ENCODE data around the gene GRAMD4.

The GRAMD4 gene

GRCh38 chr22:46714550-46714949, 94.4 kb downstream of the GRAMD4 start:
- no peak overlapping the region for H3K4me3 ChIP-seq (ENCODE audit: insufficient read depth, low read depth, low read length, poor library complexity, severe bottlenecking)
- H3K27ac ChIP-seq (ENCODE audit: insufficient read depth, low read length, poor library complexity, severe bottlenecking), result no peak overlapping the region
- H3K27me3 ChIP-seq (replicated peaks; ENCODE audit: control insufficient read depth, insufficient read depth, low read length, poor library complexity, severe bottlenecking), result no peaks in the 10 kb centered on the region
- no peaks in the 10 kb centered on the region for H3K4me1 ChIP-seq (ENCODE audit: control insufficient read depth, insufficient read depth, low read length, poor library complexity, severe bottlenecking)
- peaks cover 66% of the 10 kb centered on the region for H3K36me3 ChIP-seq (ENCODE audit: control insufficient read depth, insufficient read depth, low read length)
- no peak for DNase-seq
- H3K9me3 ChIP-seq (ENCODE audit: control insufficient read depth, low read length), result no peaks in the 10 kb centered on the region

GRCh38 chr22:46719921-46720320, 99.7 kb downstream of the GRAMD4 start:
- Histone ChIP-seq H3K4me3 (ENCODE audit: insufficient read depth, low read depth, low read length, poor library complexity, severe bottlenecking) (no peak overlapping the region), H3K27me3 (replicated peaks; ENCODE audit: control insufficient read depth, insufficient read depth, low read length, poor library complexity, severe bottlenecking) (no peaks in the 10 kb centered on the region), H3K4me1 (ENCODE audit: control insufficient read depth, insufficient read depth, low read length, poor library complexity, severe bottlenecking) (peaks cover 4% of the 10 kb centered on the region), H3K36me3 (ENCODE audit: control insufficient read depth, insufficient read depth, low read length) (peaks cover 60% of the 10 kb centered on the region), H3K9me3 (ENCODE audit: control insufficient read depth, low read length) (no peaks in the 10 kb centered on the region), H3K27ac (ENCODE audit: insufficient read depth, low read length, poor library complexity, severe bottlenecking) (no peak overlapping the region)
- no peak for DNase-seq

GRCh38 chr22:46721501-46722085, 101.4 kb downstream of the GRAMD4 start:
- DNase-seq, result no peak
- no peaks in the 10 kb centered on the region for H3K9me3 ChIP-seq (ENCODE audit: control insufficient read depth, low read length)
- peaks cover 58% of the 10 kb centered on the region for H3K36me3 ChIP-seq (ENCODE audit: control insufficient read depth, insufficient read depth, low read length)
- H3K4me3 ChIP-seq (ENCODE audit: insufficient read depth, low read depth, low read length, poor library complexity, severe bottlenecking), result no peak overlapping the region
- H3K4me1 ChIP-seq (ENCODE audit: control insufficient read depth, insufficient read depth, low read length, poor library complexity, severe bottlenecking), result peaks cover 4% of the 10 kb centered on the region
- no peaks in the 10 kb centered on the region for H3K27me3 ChIP-seq (replicated peaks; ENCODE audit: control insufficient read depth, insufficient read depth, low read length, poor library complexity, severe bottlenecking)
- H3K27ac ChIP-seq (ENCODE audit: insufficient read depth, low read length, poor library complexity, severe bottlenecking), result no peak overlapping the region

- no peak overlapping the region for H3K4me3 ChIP-seq (ENCODE audit: insufficient read depth, low read depth, low read length, poor library complexity, severe bottlenecking)
- peaks cover 14% of the 10 kb centered on the region for H3K4me1 ChIP-seq (ENCODE audit: control insufficient read depth, insufficient read depth, low read length, poor library complexity, severe bottlenecking)
- H3K36me3 ChIP-seq (ENCODE audit: control insufficient read depth, insufficient read depth, low read length), result peaks cover 51% of the 10 kb centered on the region
- no peak overlapping the region for H3K27ac ChIP-seq (ENCODE audit: insufficient read depth, low read length, poor library complexity, severe bottlenecking)
- DNase-seq, result no peak
- H3K27me3 ChIP-seq (replicated peaks; ENCODE audit: control insufficient read depth, insufficient read depth, low read length, poor library complexity, severe bottlenecking), result no peaks in the 10 kb centered on the region
- no peaks in the 10 kb centered on the region for H3K9me3 ChIP-seq (ENCODE audit: control insufficient read depth, low read length)
Observed at GRCh38 chr22:46723882-46724281, 103.7 kb downstream of the GRAMD4 start.

GRCh38 chr22:46725096-46725495, 104.9 kb downstream of the GRAMD4 start:
- Histone ChIP-seq H3K36me3 (ENCODE audit: control insufficient read depth, insufficient read depth, low read length) (peaks cover 43% of the 10 kb centered on the region), H3K4me1 (ENCODE audit: control insufficient read depth, insufficient read depth, low read length, poor library complexity, severe bottlenecking) (peaks cover 14% of the 10 kb centered on the region), H3K4me3 (ENCODE audit: insufficient read depth, low read depth, low read length, poor library complexity, severe bottlenecking) (no peak overlapping the region), H3K9me3 (ENCODE audit: control insufficient read depth, low read length) (no peaks in the 10 kb centered on the region), H3K27me3 (replicated peaks; ENCODE audit: control insufficient read depth, insufficient read depth, low read length, poor library complexity, severe bottlenecking) (no peaks in the 10 kb centered on the region), H3K27ac (ENCODE audit: insufficient read depth, low read length, poor library complexity, severe bottlenecking) (no peak overlapping the region)
- no peak for DNase-seq

GRCh38 chr22:46726066-46726985, 106.1 kb downstream of the GRAMD4 start:
- no peaks in the 10 kb centered on the region for H3K9me3 ChIP-seq (ENCODE audit: control insufficient read depth, low read length)
- DNase-seq, result no peak
- no peak overlapping the region for H3K4me3 ChIP-seq (ENCODE audit: insufficient read depth, low read depth, low read length, poor library complexity, severe bottlenecking)
- peaks cover 18% of the 10 kb centered on the region for H3K4me1 ChIP-seq (ENCODE audit: control insufficient read depth, insufficient read depth, low read length, poor library complexity, severe bottlenecking)
- H3K27ac ChIP-seq (ENCODE audit: insufficient read depth, low read length, poor library complexity, severe bottlenecking), result no peak overlapping the region
- peaks cover 38% of the 10 kb centered on the region for H3K36me3 ChIP-seq (ENCODE audit: control insufficient read depth, insufficient read depth, low read length)
- H3K27me3 ChIP-seq (replicated peaks; ENCODE audit: control insufficient read depth, insufficient read depth, low read length, poor library complexity, severe bottlenecking), result no peaks in the 10 kb centered on the region

GRCh38 chr22:46726986-46727317, 106.8 kb downstream of the GRAMD4 start:
- peaks cover 23% of the 10 kb centered on the region for H3K4me1 ChIP-seq (ENCODE audit: control insufficient read depth, insufficient read depth, low read length, poor library complexity, severe bottlenecking)
- no peak for DNase-seq
- peaks cover 40% of the 10 kb centered on the region for H3K36me3 ChIP-seq (ENCODE audit: control insufficient read depth, insufficient read depth, low read length)
- H3K4me3 ChIP-seq (ENCODE audit: insufficient read depth, low read depth, low read length, poor library complexity, severe bottlenecking), result no peak overlapping the region
- H3K27ac ChIP-seq (ENCODE audit: insufficient read depth, low read length, poor library complexity, severe bottlenecking), result no peak overlapping the region
- no peaks in the 10 kb centered on the region for H3K27me3 ChIP-seq (replicated peaks; ENCODE audit: control insufficient read depth, insufficient read depth, low read length, poor library complexity, severe bottlenecking)
- no peaks in the 10 kb centered on the region for H3K9me3 ChIP-seq (ENCODE audit: control insufficient read depth, low read length)

GRCh38 chr22:46727813-46728364, 107.7 kb downstream of the GRAMD4 start:
- peaks cover 42% of the 10 kb centered on the region for H3K36me3 ChIP-seq (ENCODE audit: control insufficient read depth, insufficient read depth, low read length)
- H3K9me3 ChIP-seq (ENCODE audit: control insufficient read depth, low read length), result no peaks in the 10 kb centered on the region
- no peak overlapping the region for H3K4me3 ChIP-seq (ENCODE audit: insufficient read depth, low read depth, low read length, poor library complexity, severe bottlenecking)
- peaks cover 28% of the 10 kb centered on the region for H3K4me1 ChIP-seq (ENCODE audit: control insufficient read depth, insufficient read depth, low read length, poor library complexity, severe bottlenecking)
- H3K27me3 ChIP-seq (replicated peaks; ENCODE audit: control insufficient read depth, insufficient read depth, low read length, poor library complexity, severe bottlenecking), result no peaks in the 10 kb centered on the region
- DNase-seq, result no peak
- no peak overlapping the region for H3K27ac ChIP-seq (ENCODE audit: insufficient read depth, low read length, poor library complexity, severe bottlenecking)

- Histone ChIP-seq H3K27me3 (replicated peaks; ENCODE audit: control insufficient read depth, insufficient read depth, low read length, poor library complexity, severe bottlenecking) (no peaks in the 10 kb centered on the region), H3K27ac (ENCODE audit: insufficient read depth, low read length, poor library complexity, severe bottlenecking) (no peak overlapping the region), H3K4me1 (ENCODE audit: control insufficient read depth, insufficient read depth, low read length, poor library complexity, severe bottlenecking) (peaks cover 28% of the 10 kb centered on the region), H3K9me3 (ENCODE audit: control insufficient read depth, low read length) (no peaks in the 10 kb centered on the region), H3K4me3 (ENCODE audit: insufficient read depth, low read depth, low read length, poor library complexity, severe bottlenecking) (no peak overlapping the region), H3K36me3 (ENCODE audit: control insufficient read depth, insufficient read depth, low read length) (peaks cover 42% of the 10 kb centered on the region)
- no peak for DNase-seq
Observed at GRCh38 chr22:46728470-46728869, 108.3 kb downstream of the GRAMD4 start.

All from effector memory CD4-positive, alpha-beta T cell (primary cell).